Retinal pigment epithelial cell (primary cell): ENCODE results near the gene C1QTNF5.

Source experiments
- DNase-seq: peaks from one replicate; pipeline ENCODE4 v3.0.0-alpha.2; 2010; ENCODE audit warnings: low read depth
- H3K4me3 ChIP-seq: 2 replicates; pipeline ENCODE4 v1.5.1; 2011; ENCODE audit warnings: mild to moderate bottlenecking, low read length, control low read depth, moderate library complexity
- CTCF ChIP-seq: conservative IDR thresholded peaks from 2 replicates; pipeline ENCODE4 v1.5.1; 2011; ENCODE audit warnings: low read depth, low read length, control low read depth, inconsistent platforms

Gene C1QTNF5

DNA sequence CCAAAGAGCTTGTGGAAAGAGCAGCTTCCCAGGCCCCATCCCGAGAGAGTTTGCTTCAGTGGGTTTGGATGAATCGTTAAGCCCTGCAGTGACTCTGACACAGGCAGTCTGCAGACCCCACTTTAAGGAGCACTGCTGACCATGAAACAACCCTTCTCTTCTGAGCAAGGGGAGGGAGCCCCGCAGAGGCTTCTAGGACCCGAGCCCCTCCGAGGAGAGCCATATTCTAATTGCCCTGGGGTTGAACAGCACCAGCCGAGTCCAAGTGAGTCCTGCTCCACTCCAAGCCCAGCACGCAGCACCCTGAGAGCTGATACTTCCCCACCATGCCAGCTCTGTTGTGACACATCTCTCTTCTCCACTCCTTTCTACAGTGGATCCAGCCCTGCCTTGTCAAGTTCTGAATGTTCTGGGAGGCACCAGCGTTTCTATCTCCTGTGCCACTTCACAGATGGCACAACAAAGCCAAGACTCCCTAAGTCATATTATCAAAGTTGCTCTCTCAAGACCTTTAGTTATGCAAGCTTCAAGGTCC, 30.5 kb upstream of the C1QTNF5 start:
- no peak for TF ChIP-seq CTCF
- no peak overlapping the region for H3K4me3 ChIP-seq
- DNase-seq = no peak

DNA sequence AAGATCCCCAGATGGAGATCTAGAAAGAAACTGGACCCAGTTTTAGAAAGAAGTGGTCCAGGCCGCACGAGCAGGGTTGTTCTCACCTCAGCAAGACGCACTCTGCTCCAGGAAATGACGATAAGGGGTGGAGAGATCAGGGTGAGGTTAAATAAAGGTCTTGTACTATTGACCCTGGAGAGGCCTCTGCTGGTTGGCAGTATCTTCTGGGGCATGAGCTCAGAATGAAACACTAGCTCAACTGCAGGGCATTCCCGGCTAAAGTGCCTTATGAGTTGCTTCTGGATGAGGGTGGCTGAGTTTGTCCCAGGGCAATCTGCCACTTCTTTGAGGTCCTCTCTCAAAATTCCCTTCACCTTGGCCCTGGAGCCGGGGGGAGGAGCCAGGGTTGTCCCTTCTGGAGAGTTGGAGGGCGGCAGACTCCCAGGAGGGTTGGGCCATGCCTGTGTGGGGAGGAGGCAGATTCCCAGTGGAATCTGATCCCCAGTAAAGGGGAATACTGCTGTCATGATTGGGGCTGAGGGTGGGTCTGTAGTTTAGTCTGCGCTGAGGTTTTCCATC, 29.9 kb upstream of the C1QTNF5 start:
- DNase-seq = no peak
- TF ChIP-seq CTCF = no peak
- H3K4me3 ChIP-seq = no peak overlapping the region

GRCh38 chr11:119369132-119369925, 28.6 kb upstream of the C1QTNF5 start:
- H3K4me3 ChIP-seq = peak overlapping the region; percentile 2
- no peak for TF ChIP-seq CTCF
- no peak for DNase-seq

DNA sequence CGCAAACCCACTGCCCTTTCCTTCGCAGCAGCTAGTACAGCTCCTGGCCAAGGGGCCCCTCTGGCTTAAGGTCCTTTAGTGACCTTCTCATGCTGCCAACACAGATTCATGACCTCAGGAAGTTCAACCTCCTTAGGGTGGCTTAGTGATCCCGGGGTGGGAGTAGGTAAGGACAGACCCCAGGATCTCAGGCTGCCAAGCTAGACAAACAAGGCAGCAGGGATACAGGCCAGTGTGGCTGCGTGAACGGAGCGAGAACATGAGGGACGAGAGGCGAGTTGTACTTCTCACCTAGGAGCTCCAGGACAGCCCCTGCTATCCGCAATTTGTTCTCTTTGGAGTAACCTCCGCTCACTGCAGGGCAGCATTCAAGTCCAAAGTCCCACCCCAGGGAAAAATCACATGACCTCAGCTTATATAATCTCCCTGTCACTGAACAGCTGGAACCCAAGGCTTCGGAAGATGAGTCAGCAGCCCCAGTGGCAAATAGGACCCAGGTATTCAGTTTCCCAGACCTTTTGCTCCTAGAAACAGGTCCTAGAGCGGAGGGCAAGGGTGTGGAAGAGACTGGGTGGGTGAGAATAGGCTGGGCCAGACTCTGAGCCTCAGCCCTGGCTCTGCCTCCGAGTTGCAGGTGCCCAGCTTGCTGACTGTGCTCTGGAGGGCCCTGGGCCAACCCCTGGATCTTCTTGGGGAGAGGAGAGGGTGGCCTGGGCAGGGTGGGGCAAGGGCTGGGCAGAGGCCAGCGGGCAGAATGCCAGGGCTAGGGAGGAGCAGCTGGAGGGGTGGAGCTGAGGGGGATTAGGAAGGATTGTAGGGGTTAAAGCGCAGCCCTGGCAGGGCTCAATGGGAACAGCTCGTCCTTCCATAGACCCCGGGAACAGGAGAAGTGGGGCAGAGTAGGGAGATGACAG, 27.7 kb upstream of the C1QTNF5 start:
- peak; percentile 85 for DNase-seq
- H3K4me3 ChIP-seq = peak overlapping the region; percentile 4
- TF ChIP-seq CTCF = no peak

DNA sequence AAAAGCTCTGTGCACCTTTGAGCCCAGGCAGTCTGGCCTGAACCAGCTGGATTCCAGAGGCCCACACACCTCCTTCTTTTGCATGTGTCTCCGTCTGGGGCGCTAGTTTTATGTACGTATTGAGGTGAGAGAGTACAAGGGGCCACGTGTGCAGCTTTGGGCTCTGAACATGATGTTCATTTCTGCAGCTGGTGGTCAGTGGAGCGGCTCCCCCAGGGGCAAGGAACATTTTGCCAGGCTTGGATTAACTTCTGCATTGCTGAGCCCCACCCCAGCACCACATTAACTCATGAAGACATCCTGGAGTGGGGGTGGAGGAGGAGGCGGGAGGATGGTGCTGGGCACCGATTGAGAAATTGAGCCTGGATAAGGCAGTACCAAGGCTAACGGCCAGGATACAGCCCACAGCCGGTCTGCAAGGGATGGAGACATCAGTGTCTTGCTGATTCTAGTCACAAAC, 27.0 kb upstream of the C1QTNF5 start:
- peak; percentile 80 for DNase-seq
- TF ChIP-seq CTCF = no peak
- no peak overlapping the region for H3K4me3 ChIP-seq

DNA sequence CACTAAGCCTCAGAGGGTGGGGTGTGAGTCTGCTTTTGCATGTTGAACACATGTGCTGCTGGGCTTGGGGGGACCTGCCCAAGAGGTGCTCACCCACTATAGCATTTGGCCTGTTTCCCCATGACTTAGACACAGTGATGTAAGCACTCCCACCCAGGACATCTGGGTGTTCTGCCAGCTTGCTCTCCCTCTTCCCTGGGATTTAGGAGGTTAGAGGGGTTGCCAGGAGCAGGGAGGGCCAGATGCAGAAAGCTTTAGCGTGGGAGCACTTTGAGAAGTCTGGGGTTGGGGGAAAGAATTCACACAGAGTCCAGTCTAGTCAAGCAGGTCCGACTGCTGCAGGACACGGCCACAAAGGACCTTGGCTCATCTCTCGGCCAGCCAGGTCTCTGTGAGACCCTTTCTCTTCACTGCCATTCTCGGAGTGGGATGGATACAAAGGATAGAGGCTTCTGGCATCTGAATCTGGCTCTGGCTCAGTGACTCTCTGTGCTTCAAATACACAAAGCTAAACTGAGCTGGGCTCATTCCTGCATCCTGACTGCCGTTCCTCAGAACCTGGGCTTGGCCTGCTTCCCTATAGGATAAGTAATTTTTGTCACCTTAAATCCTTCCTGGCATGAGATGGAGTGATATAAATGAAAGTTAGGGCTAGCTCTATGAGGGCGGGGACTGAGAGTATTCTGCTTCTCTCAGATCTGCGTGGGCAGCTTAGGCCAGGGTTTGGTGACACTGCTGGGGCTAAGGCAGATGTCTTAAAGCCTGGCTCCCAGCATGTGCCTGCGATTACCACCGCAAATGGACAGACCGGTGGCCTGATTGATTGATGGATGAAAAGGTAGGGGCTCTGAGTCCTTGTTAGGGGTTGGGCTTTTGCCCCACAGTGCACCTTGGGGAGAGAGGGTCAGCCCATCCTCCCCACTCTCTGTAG, 26.3 kb upstream of the C1QTNF5 start:
- no peak for TF ChIP-seq CTCF
- no peak for DNase-seq
- H3K4me3 ChIP-seq = no peak overlapping the region
